Hair follicle dermal papilla cell (primary cell): ENCODE data around the gene SFT2D1. TPM values are rescaled to one million over a fixed set of nuclear protein-coding genes. Genes with fewer than 3 reads are reported as not detected.

Source experiments
- total RNA-seq: library from RNA; depleted of rRNA; stranded (reverse); fragments of >200 nt; gene quantifications from 2 replicates; pipeline ENCODE4 v1.2.3, GENCODE V29; 2012

Gene SFT2D1
- 24.7 and 26.8 TPM in 2 replicates for total RNA-seq

DNA sequence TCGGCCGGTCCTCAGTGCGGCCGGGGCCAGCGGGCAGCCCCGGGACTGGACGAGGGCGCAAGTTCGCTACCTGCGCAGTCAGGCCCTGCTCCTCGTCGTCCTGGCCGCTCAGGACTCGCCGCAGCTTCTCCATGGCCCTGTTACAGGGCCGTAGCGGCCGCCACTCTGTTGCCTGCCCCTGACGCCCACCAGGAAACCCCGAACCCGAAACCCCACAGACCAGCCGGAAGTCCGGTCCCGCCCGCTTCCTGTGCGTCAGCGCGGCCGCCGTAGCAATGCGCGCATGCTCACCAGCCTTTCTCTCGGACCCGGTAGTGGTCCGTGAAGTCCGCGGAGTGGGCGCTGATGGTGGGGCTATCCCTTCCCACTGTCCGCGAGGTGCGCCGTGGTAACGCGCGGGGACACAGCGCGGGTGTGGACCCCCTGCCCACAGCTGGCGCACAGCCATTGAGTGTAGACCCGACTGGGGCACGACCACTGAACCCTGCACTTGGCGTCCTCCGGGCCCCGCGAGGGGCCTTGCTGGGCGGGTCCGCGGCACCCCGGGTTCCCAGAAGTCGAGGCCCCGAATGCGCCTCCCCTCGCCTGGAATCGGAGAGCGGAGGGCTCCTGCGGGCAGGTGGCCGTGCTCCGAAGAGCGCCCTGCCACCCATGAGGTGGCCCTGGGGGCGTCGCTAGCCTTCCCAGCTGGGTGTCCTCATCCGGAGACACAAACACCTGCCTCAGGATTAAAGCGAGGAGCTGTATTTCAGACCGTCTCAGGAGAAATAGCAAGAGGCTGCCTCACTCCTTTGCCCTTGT is at the start of gene SFT2D1:
Gene SFT2D1, minus strand, starts transcription at position 197 of the 801 bp plus-strand sequence. Its CDS starts 64 bp downstream, at position 133.

DNA sequence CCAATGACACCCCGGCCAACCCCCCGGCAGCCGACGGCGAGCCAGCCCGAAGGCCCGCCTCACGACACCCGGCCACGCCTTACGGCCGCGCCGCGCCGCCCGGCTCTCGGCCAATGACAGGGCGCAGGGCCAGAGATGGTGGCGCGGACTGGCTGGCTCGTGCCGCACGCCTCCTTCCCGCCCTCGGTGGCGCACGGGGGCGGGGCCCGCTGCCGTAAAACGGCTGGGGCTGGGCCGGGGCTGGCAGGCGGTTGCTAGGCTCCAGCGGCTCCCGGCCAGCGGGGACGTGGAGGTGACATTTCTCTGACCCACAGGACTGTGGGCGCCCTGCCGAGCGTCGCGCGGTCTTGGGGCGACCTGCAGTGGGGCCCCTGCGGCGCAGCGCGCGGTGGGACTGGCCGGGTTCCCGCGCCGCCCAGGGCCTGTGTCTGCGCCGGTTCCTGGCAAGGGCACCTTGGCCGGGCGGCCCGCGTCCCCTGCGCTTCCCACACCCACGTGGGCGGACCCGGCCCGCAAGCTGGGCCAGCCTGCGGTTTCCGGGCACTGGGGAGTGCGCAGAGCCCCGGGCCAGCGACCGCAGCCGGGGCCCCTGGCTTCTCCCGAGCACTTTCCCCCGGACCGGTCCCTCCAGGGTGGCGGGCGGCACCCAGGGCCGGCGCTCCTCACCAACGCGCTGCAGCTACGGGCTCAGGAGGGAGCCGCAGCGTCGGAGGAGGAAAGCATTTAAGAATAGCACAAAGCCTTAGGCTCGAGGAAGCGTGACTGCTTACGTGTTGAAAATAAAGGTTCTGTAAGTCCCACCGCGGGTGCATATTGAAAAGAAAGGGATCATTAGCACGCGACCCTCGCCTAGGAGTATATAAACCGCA is 40.8 kb upstream of the SFT2D1 start, which contains the start of gene MPC1:
Gene MPC1, minus strand, starts transcription at position 8 of the 869 bp plus-strand sequence. CDS start 64 bp downstream, outside the sequence.

DNA sequence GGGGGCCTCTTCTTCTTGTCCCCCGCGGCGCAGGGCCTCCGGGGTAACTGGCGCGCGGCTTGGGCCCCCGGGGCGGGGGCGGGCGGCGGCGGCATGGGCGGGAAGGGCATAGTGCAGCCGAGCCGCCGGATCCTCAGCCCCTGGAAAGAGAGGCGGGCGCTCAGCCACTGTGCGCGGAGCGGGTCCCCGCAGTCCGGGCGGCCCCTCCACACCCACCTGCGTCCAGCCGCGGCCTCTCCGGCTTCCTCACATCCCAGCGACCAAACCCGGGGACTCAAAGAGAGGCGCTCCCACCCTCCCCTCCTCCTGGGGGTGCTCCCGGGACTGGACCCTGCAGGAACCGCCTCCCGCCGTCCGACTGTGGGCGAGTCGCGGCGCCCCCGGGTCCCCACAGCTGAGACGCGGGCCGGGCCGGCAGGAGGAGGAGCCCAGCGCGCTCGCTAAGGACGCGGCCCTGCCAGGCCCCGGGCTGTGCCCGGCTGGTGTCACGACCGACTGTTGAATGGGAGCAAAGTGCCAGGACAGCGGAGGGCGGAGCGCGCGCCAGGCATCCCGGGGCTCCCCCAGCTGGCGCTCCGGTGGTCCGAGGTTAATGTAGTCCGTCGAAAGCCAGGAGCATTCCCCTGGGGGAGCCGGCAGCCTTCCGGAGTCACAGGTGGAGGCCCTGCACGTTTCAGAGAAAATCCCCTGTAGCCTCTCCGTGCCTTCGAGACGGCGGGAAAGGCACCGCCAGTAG is 34.1 kb downstream of the SFT2D1 start, which contains the start of gene PRR18:
Gene PRR18, minus strand, starts transcription at position 360 of the 736 bp plus-strand sequence. Its CDS starts 250 bp downstream, at position 110.

Other genes starting within 250 kb of the SFT2D1 start
- not detected in 2 replicates for gene TBXT, start 174.7 kb downstream of the SFT2D1 start, total RNA-seq
- gene PRR18, start 34.2 kb downstream of the SFT2D1 start, total RNA-seq, result not detected in 2 replicates
- gene MPC1, start 40.4 kb upstream of the SFT2D1 start, total RNA-seq, result 20.3 and 23.1 TPM in 2 replicates
- 3.1 and 3.4 TPM in 2 replicates for gene RAMACL, start 244.1 kb upstream of the SFT2D1 start, total RNA-seq